Parathyroid adenoma (tissue), 2 donors: ENCODE data around the gene PRRG3.

Experiments
- H2AFZ ChIP-seq: fragments of 300-600 bp; sonication (generic); one replicate; pipeline ENCODE4 v1.7.0; 2017; ENCODE audit warnings: antibody characterized with exemption, mild to moderate bottlenecking
- H3K27ac ChIP-seq: fragments of 300-600 bp; sonication (generic); one replicate; pipeline ENCODE4 v1.7.0; 2017
- H3K27me3 ChIP-seq: fragments of 300-600 bp; sonication (generic); one replicate; pipeline ENCODE4 v1.7.0; 2017; ENCODE audit warnings: low read length; ENCODE audit not compliant: control insufficient read depth, insufficient read depth
- H3K36me3 ChIP-seq: fragments of 300-600 bp; sonication (generic); one replicate; pipeline ENCODE4 v1.7.0; 2017; ENCODE audit warnings: low read length; ENCODE audit not compliant: control insufficient read depth, insufficient read depth
- H3K4me1 ChIP-seq: fragments of 300-600 bp; sonication (generic); one replicate; pipeline ENCODE4 v1.7.0; 2017; ENCODE audit warnings: control low read depth
- H3K4me2 ChIP-seq: fragments of 300-600 bp; sonication (generic); one replicate; pipeline ENCODE4 v1.7.0; 2017; ENCODE audit warnings: low read length
- H3K4me3 ChIP-seq: fragments of 300-600 bp; sonication (generic); one replicate; pipeline ENCODE4 v1.7.0; 2017; ENCODE audit warnings: low read depth, low read length
- H3K79me2 ChIP-seq: fragments of 300-600 bp; sonication (generic); one replicate; pipeline ENCODE4 v1.7.0; 2017; ENCODE audit warnings: control low read depth
- H3K9ac ChIP-seq: fragments of 300-600 bp; sonication (generic); one replicate; pipeline ENCODE4 v1.7.0; 2017; ENCODE audit warnings: mild to moderate bottlenecking
- H3K9me3 ChIP-seq: fragments of 300-600 bp; sonication (generic); one replicate; pipeline ENCODE4 v1.7.0; 2017; ENCODE audit warnings: low read length; ENCODE audit not compliant: control insufficient read depth
- CTCF ChIP-seq: fragments of 300-600 bp; sonication (generic); IDR thresholded peaks from one replicate; pipeline ENCODE4 v1.7.0; 2017; ENCODE audit warnings: antibody characterized with exemption, mild to moderate bottlenecking
- donor health status: primary hyperparathyroidism.

The PRRG3 gene

GRCh38 chrX:151711787-151712186 is 16.5 kb downstream of the PRRG3 start:
- Histone ChIP-seq H3K79me2 (no peaks in the 10 kb centered on the region), H3K27me3 (no peaks in the 10 kb centered on the region), H3K4me3 (no peak overlapping the region), H3K27ac (no peak overlapping the region), H2AFZ (no peak overlapping the region), H3K9me3 (no peaks in the 10 kb centered on the region), H3K4me1 (no peaks in the 10 kb centered on the region), H3K4me2 (no peak overlapping the region), H3K9ac (no peak overlapping the region), H3K36me3 (no peaks in the 10 kb centered on the region)
- TF ChIP-seq CTCF, result no peak

- Histone ChIP-seq H3K9ac (no peak overlapping the region), H3K27me3 (no peaks in the 10 kb centered on the region), H3K4me1 (no peaks in the 10 kb centered on the region), H3K27ac (no peak overlapping the region), H3K4me2 (no peak overlapping the region), H3K4me3 (no peak overlapping the region), H3K79me2 (no peaks in the 10 kb centered on the region), H3K36me3 (no peaks in the 10 kb centered on the region), H2AFZ (no peak overlapping the region), H3K9me3 (no peaks in the 10 kb centered on the region)
- no peak for TF ChIP-seq CTCF
Measured at GRCh38 chrX:151712253-151712652, 17.0 kb downstream of the PRRG3 start.

GRCh38 chrX:151713849-151714248 is 18.6 kb downstream of the PRRG3 start:
- Histone ChIP-seq H3K27ac (no peak overlapping the region), H3K4me1 (no peaks in the 10 kb centered on the region), H3K9ac (no peak overlapping the region), H3K27me3 (no peaks in the 10 kb centered on the region), H3K36me3 (no peaks in the 10 kb centered on the region), H3K4me2 (no peak overlapping the region), H3K4me3 (no peak overlapping the region), H2AFZ (no peak overlapping the region), H3K9me3 (no peaks in the 10 kb centered on the region), H3K79me2 (no peaks in the 10 kb centered on the region)
- peak; percentile 36 for TF ChIP-seq CTCF

GRCh38 chrX:151714362-151714761 is 19.1 kb downstream of the PRRG3 start:
- no peak overlapping the region for H3K4me3 ChIP-seq
- no peak for TF ChIP-seq CTCF
- H3K27ac ChIP-seq, result no peak overlapping the region
- H3K4me2 ChIP-seq, result no peak overlapping the region
- no peaks in the 10 kb centered on the region for H3K9me3 ChIP-seq
- H3K4me1 ChIP-seq, result no peaks in the 10 kb centered on the region
- H3K9ac ChIP-seq, result no peak overlapping the region
- H3K79me2 ChIP-seq, result no peaks in the 10 kb centered on the region
- no peaks in the 10 kb centered on the region for H3K27me3 ChIP-seq
- H3K36me3 ChIP-seq, result no peaks in the 10 kb centered on the region
- no peak overlapping the region for H2AFZ ChIP-seq

- H3K9me3 ChIP-seq, result no peaks in the 10 kb centered on the region
- no peaks in the 10 kb centered on the region for H3K79me2 ChIP-seq
- H3K27ac ChIP-seq, result no peak within 1 kb of the TSS
- H2AFZ ChIP-seq, result no peak within 1 kb of the TSS
- no peaks in the 10 kb centered on the region for H3K4me1 ChIP-seq
- no peak within 1 kb of the TSS for H3K9ac ChIP-seq
- no peak for TF ChIP-seq CTCF
- no peaks in the 10 kb centered on the region for H3K36me3 ChIP-seq
- H3K4me3 ChIP-seq, result no peak within 1 kb of the TSS
- H3K4me2 ChIP-seq, result no peak within 1 kb of the TSS
- H3K27me3 ChIP-seq, result no peaks in the 10 kb centered on the region
Measured at GRCh38 chrX:151715752-151716151, 20.5 kb downstream of the PRRG3 start, which contains the start of gene FATE1. TSS of gene FATE1 (plus strand) at chrX:151716035. CDS start at chrX:151716120, 85 bp downstream.
